ENCODE measurements around the gene ZNF771. TPM values are rescaled to one million over a fixed set of nuclear protein-coding genes. Genes with fewer than 3 reads are reported as not detected.

ZNF771 gene
- total and polyA plus RNA-seq, 12 donors = 2.8 to 81.3 (median 11.9) TPM

DNA sequence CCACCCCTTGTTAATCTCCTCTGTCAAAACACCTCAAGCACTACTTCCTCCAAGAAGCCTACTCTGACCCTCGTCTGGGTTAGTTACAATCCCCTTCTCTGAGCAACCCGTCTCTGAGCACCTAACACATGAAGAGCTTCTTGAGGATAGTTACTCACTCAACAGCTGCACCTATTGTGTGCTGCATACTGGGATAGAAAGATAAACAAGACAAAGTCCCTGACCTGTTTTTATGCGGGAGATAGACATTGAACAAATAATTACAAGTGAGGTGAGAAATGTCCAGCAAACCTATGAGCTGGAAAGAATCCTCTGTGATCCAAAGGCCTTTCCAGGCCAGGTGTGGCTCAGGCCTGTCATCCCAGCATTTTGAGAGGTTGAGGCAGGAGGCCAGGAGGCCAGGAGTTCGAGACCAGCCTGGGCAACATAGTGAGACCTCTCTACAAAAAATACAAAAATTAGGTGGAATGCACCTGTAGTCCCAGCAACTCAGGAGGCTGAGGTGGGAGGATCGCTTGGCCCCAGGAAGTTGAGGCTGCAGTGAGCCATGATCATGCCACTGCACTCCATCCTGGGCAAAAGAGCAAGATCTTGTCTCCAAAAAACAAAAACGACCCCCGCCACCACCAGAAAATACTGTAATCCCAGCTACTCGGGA lies 5.5 kb upstream of the ZNF771 start:
- DNase-seq = no peak
- 66 to 71% (median 69%) methylated on average over 8 of the region's 8 CpGs for WGBS, 4 donors
- no peaks in the 10 kb centered on the region for H3K9me3 ChIP-seq (replicated peaks in 1 of 3)
- TF ChIP-seq POLR2A (IDR thresholded peaks at IDR 0.05) = no peak
- H3K27me3 ChIP-seq = no peaks in the 10 kb centered on the region
- peaks cover 0 to 17% of the 10 kb centered on the region in 2 donors for H3K36me3 ChIP-seq (replicated peaks in 1 of 2)
- H3K4me3 ChIP-seq = no peak overlapping the region
- H3K27ac ChIP-seq = no peak overlapping the region
- intact Hi-C loops (cut with DNase I) = loop anchor here in 1 of 2 donors (10.0 kb wide), 2 partner anchors 63 to 297 kb away; no protein-coding TSS in a partner anchor
- H3K4me1 ChIP-seq (replicated peaks in 1 of 2) = peaks cover 3 to 21% of the 10 kb centered on the region in 2 donors

DNA sequence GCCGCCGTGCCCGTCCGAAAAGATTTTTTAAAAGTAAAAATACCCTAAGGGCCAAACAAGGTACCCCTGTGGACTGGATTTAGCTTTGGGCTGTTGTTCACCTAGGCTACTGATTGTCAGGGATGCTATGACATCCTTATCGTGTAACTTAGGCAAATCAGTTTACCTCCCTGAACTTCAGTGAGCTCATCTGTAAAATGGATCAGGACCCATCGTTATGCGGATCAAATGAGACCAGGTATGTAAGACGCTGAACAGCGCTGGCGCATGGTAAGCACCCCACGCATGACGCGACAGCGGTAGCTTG lies 658 bp upstream of the ZNF771 start:
- 11 to 18% (median 14%) methylated on average over 14 of the region's 14 CpGs for WGBS, 4 donors
- intact Hi-C loops (cut with DNase I) = loop anchor here in 1 of 2 donors (10.0 kb wide), 2 partner anchors 58 to 302 kb away; no protein-coding TSS in a partner anchor
- no peaks in the 10 kb centered on the region for H3K27me3 ChIP-seq
- no peak for DNase-seq
- H3K27ac ChIP-seq = peak overlapping the region; percentile 60 to 92 (median 84)
- TF ChIP-seq, protein P1, sequence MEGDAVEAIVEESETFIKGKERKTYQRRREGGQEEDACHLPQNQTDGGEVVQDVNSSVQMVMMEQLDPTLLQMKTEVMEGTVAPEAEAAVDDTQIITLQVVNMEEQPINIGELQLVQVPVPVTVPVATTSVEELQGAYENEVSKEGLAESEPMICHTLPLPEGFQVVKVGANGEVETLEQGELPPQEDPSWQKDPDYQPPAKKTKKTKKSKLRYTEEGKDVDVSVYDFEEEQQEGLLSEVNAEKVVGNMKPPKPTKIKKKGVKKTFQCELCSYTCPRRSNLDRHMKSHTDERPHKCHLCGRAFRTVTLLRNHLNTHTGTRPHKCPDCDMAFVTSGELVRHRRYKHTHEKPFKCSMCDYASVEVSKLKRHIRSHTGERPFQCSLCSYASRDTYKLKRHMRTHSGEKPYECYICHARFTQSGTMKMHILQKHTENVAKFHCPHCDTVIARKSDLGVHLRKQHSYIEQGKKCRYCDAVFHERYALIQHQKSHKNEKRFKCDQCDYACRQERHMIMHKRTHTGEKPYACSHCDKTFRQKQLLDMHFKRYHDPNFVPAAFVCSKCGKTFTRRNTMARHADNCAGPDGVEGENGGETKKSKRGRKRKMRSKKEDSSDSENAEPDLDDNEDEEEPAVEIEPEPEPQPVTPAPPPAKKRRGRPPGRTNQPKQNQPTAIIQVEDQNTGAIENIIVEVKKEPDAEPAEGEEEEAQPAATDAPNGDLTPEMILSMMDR (IDR thresholded peaks at IDR 0.05) = no peak
- no peak for TF ChIP-seq POLR2A (IDR thresholded peaks at IDR 0.05)
- H3K4me1 ChIP-seq (replicated peaks in 1 of 2) = peaks cover 18 to 29% of the 10 kb centered on the region in 2 donors
- no peaks in the 10 kb centered on the region for H3K9me3 ChIP-seq (replicated peaks in 1 of 3)
- H3K36me3 ChIP-seq (replicated peaks in 1 of 2) = no peaks in the 10 kb centered on the region
- peak overlapping the region in 3 of 4 donors; percentile 28 to 60 (median 53) for H3K4me3 ChIP-seq

DNA sequence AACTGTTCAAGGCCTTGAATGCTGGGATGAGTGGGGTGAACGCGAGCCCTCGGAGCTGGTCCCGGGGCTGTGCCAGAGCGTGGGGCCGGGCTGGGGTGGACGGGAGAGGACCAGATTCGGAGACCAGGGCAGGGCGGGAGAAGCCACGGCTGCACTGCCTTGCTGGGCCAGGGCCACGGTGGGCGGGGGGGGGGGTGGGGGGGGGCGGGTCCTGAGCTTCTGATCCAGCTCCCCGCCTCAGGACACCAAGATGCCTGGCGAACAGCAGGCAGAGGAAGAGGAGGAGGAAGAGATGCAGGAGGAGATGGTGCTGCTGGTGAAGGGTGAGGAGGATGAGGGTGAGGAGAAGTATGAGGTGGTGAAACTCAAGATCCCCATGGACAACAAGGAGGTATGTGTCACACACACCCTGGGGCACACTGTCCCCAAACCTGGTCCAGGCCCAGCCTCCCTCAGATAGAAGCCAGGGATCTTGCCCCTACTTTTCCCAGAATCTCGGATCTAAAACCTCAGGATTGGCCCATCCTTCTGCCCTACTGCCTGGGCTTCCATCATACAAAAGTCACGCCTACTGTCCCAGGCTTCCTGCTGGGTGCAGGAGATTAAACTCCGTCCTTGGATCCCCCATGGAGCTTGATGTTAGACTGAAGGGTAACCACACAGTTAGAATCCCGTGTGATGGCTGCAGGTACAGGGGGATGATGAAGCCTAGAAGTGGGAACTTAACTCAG lies 563 bp downstream of the ZNF771 start:
- no peaks in the 10 kb centered on the region for H3K36me3 ChIP-seq (replicated peaks in 1 of 2)
- intact Hi-C loops (cut with DNase I) = loop anchor here in 1 of 2 donors (10.0 kb wide), 2 partner anchors 57 to 303 kb away; no protein-coding TSS in a partner anchor
- H3K27ac ChIP-seq = peak overlapping the region; percentile 60 to 92 (median 84)
- H3K4me1 ChIP-seq (replicated peaks in 1 of 2) = peaks cover 20 to 36% of the 10 kb centered on the region in 2 donors
- peak overlapping the region; percentile 22 to 60 (median 54) for H3K4me3 ChIP-seq
- DNase-seq = no peak
- no peak for TF ChIP-seq POLR2A (IDR thresholded peaks at IDR 0.05)
- TF ChIP-seq, protein P1 (IDR thresholded peaks at IDR 0.05) = no peak
- H3K9me3 ChIP-seq (replicated peaks in 1 of 3) = no peaks in the 10 kb centered on the region
- 9 to 29% (median 14%) methylated on average over 5 to 19 of the region's 19 CpGs for WGBS, 4 donors
- no peaks in the 10 kb centered on the region for H3K27me3 ChIP-seq

DNA sequence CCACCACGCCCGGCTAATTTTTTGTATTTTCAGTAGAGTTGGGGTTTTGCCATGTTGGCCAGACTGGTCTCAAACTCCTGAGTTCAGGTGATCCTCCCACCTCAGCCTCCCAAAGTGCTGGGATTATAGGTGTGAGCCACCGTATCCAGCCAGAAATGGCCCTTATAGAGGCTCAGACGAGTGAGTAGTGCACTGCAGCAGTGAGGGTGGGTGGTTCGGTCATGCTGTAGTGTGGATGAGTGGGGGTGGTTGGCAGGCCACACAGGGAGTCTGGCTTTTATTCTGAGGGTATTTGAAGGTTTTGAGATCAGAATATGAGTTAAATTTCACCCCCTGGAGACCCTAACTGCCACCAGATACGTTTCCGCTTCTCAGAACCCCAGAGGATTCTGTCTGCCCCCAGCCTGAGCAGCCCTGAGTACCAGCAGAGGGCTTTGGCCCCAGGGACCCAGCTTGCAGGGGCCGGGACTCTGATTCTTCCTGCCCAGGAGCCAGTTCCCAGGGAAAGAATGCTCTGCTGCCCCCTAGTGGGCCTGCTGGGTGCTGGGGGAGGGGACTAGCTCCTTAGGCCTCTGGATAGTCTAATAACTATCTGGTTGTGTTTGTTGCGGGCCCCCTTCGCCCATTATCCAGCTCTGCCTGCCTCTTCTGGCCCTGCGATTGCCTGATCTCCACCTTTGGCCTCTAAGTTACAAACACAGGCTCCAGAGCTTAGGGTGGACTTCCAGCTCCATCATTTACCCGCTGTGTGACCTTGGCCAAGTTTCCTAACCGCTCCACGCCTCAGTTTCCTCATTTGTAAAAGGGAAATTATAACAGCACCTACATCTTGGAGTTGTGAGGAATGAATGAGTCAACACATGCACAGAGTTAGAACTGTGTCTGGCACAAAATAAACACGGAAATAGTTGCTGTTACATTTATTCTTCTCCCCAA lies 2.0 kb downstream of the ZNF771 start:
- Histone ChIP-seq H3K4me3 (no peak overlapping the region), H3K27ac (peak overlapping the region in 2 of 5 donors; percentile 41 to 92), H3K36me3 (replicated peaks in 1 of 2) (no peaks in the 10 kb centered on the region), H3K9me3 (replicated peaks in 1 of 3) (no peaks in the 10 kb centered on the region), H3K27me3 (no peaks in the 10 kb centered on the region), H3K4me1 (replicated peaks in 1 of 2) (peaks cover 33 to 36% of the 10 kb centered on the region in 2 donors)
- DNase-seq = peak; percentile 91 to 96 (median 93)
- intact Hi-C loops (cut with DNase I) = loop anchor here in 1 of 2 donors (10.0 kb wide), 2 partner anchors 55 to 305 kb away; no protein-coding TSS in a partner anchor
- no peak for TF ChIP-seq POLR2A (IDR thresholded peaks at IDR 0.05)
- TF ChIP-seq, protein P1 (IDR thresholded peaks at IDR 0.05) = peak; percentile 88 to 95 (median 94)
- 26 to 36% (median 30%) methylated on average over 13 to 15 of the region's 15 CpGs for WGBS, 4 donors

All from adrenal gland (tissue), 12 donors.